ENCODE results near the gene TLR6.

The TLR6 gene

DNA sequence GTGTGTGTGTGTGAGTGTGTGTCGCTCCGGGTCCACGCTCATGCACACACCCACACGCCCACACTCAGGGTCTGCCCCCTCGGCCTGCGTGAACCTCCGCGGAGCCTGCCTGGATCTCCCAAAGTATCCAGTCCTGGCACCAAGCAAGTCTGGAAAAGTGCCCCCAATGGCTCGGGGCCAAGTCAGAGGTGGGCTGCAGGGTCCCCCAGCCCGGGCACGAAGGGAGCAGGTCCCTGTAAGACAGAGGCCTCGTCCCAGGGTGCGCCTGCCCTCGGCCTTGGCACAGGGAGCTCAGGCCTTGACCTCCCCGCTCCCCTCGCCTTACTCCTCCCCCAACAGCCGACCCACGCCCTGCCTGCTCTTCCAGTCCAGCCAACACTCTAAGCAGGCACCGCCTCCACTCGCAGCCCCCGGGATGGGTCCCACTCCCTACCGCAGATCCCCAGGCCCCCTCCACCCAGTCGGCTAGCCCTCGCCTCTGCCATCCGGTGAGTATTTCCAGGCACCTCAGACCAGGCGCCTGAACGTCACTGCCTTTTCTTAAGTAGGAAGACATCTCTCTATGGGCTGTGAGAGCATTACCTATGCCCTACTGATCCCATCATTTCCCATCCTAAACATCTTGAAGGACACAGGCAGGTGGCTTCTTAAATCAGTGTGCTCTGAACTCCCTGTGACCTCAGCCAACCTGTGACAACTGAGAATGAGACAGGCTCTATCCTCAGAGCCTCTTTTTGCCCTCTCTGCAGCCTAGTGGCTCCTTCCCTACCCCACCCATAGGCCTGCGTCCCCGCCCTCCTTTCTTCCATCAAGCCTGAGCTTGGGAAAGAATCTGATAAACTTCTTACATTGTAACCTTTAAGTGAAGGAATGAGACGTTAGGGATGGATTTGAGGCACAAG is 11.7 kb upstream of the TLR6 start:
- DNase-seq: no peak

DNA sequence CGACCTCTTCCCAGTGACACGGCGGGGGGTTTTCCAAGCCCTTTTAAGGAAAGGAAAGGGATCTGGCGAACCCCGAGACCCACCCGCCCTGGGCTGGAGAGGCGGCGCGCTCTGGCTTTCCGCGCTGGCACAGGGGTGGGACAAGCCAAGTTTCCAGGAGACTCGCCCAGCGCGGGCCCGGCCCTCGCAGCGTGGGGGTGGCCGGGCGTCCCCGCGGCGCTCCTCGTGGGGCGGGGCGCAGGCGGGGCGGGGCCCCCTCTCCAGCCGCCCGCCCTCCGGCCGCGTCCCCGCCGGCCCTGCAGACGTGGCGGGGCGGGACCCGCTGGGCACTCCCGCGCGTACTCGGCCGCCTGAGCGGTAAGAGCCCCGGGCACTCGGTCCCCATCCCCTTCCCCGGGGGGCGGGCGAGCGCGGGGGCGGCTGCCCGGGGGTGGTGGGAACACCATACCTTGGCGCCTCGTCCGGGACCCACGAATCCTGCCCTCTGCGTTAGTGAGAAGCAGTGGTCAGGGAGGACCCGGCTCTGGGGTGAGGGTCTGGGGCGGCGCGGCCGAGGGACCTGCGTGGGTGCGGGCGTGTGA is 11.0 kb upstream of the TLR6 start, which contains the start of gene FAM114A1:
FAM114A1 (plus strand) TSS at position 329 of the 581 bp plus-strand sequence. CDS start 10,273 bp downstream, outside the sequence.
- DNase-seq: peak; percentile 38

DNA sequence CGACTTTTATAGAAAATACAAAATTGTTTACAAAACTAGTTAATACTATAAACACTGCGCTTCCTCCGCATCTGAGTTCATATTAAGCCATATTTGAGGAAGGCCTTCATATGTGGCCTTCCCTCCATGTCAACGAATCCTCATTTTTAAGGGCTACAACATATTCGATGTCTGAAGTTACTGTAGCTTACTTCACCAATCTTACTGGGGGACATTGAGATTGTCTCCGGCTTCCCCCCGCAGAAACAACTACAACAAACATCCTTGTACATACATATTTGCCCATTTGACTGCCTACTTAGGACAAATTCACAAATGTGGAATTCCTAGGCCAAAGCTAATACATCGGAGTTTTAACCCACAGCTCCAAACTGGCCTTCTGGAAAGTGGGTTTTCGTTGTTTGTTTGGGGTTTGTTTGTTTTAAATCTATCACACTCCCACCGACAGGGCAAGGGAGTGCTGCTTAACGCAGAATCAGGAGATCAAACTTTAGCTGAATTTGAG is 10.4 kb upstream of the TLR6 start:
- no peak for DNase-seq

DNA sequence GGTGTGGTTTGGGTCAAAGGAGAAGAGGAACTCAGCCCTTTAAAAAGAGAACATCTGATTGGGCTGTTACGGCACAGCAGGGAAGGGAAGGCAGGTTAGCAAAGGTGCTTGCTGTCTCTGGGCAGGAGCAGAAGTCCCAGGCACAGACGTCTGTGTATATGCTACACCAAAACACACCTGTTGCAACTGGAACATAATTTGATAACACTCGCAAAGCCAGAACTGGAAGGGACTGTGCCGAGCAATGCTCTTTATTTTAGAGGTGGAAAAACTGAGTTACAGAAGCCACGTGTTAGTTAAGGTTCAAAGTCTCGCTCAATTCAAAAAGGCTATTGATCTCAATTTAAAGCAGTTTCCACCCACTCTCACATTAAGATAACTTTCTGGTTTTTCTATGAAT is 8.8 kb upstream of the TLR6 start:
- no peak for DNase-seq

DNA sequence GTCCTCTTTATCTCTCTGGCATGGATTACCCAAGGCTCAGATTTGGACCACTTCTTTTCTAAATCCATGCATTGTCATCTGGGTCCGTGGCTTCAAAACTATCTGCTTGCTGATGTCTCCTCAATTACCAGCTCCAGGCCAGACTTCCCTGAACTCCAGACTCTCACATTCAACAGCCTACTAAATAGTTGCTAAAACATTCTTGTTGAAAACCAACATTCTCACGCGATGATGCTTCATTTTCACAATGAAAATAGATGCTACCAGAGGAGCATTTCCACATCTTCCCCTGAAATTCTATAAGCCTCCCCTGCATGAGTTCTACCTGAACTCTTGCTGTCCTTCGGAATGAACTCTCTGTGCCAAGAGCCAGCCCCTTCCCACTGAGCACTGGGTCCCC is 5.2 kb upstream of the TLR6 start:
- no peak for DNase-seq

DNA sequence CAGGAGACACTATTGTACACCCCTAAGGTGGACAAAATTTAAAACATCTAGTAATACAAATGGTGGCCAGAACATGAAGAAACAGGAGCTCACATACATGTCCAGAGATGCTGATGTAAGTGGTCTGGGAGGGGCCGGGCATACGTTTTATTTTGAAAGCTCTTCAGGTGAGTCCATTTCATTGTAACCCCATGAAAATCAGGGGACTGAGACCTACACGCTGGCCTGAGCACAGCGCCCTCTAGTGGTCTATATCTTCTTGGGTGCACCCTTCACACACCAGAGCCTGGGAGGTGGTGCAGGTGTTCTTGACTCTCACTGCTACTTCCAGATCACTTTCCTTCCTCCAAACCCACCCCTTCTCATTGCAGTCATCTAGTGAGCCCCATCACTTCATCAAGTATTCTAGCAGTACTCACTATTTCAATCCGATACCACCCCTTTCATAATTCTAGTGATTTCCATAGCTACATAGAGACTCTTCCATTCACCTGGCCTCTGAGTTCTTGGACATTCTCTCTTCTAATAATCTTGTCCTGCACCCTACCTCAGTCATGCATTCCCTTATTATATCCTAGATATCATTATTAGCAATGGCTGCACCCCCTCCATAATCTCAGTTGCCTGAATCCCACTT is 4.3 kb upstream of the TLR6 start:
- no peak for DNase-seq

DNA sequence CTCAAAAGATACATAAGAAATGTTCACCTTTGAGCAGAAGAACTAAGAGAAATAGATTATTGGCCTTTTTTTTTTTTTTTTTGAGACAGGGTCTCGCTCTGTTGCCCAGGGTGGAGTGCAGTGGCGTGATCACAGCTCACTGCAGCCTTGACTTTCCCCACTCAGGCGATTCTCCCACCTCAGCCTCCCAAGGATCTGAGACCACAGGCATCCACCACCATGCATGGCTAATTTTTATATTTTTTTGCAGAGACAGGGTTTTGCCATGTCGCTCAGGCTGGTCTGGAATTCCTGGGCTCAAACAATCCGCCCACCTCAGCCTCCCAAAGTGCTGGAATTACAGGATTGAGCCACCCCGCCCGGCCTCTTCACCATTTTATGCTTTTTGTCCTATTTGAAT is 2.9 kb upstream of the TLR6 start:
- no peak for DNase-seq

DNA sequence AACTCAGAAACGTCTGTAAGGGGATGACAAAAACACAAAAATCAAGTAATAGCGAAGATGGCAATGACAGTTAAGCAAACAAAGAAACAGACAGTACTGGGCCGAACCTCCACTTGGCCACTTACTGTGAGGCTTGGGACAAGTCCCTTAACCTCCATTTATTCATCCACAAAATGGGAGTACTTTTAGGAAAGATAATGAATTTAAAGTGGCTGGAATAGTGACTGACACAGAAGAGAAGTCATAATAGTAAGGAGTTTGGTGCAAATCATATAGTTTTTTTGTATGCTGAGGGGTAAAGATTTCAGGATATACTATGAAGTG is 1.4 kb upstream of the TLR6 start:
- no peak for DNase-seq

DNA sequence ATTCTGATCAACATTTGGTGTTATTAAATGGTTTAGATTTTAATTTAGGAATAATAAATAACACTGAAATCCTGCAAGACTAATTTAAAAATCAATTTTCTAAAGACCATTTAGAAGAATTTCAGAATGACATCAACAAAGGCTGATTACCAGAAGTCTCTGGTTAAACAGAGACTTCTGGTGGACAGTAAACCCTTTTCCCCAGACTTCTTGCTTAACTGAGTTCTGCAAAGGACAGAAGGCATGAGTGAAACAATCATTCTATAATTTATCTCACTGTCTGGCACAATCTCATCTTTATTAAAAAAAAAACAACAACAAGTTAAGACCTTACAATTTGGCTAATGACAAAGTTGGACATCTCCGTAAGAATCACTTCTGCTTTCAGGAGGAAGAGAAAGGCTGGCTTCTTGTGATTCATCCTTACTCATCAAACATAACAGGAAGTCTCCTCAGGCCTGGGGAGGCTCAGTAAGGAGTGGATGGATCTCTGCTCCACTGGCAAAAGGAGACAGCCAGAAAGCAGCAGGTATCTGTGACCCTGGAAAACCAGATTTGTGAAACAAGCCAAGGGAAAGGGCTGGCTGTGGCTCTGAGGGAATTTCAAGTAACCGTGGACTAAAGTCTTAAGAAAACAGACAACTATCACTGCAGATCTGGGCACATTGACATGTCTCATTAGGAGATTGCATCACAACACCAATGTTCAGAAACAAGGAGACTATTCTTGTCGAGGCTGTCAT is 908 bp upstream of the TLR6 start:
- no peak for DNase-seq

DNA sequence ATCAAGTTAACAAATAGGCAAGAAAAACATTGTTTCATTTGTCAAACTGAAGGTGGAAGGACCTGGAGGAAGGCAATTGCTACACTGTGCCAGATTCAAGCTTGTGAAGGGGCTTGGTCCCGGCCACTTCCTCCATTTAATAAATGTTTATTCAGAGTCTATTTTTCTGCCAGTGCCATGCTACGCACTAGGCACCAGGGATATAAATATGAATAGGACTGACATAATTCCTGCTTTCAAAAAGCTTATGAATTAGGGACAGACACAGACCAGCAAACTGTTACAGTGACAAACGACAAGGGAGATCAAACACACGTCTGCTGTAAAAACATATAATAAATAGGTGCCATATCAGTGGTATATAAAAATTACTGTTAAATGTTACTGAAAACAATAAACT is 571 bp downstream of the TLR6 start:
- DNase-seq: no peak

DNA sequence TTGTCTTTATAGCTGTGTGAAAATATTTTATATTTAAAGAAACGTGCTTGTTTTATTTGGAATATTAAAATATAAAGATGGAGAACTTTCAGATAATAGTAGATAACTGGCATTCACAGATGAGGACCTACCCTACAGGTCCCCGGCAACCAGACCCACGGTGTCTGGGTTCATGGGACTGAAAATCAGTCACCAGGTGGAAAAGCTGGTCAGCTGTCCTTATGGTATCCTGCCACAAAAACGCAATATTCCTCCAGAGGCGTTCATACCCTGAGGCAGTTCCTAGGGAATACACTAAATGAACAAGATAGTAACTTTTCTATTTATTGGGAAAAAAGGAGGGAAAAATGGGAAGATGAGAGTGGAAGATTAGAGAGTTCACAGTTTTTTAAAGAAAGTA is 1.2 kb downstream of the TLR6 start:
- no peak for DNase-seq

DNA sequence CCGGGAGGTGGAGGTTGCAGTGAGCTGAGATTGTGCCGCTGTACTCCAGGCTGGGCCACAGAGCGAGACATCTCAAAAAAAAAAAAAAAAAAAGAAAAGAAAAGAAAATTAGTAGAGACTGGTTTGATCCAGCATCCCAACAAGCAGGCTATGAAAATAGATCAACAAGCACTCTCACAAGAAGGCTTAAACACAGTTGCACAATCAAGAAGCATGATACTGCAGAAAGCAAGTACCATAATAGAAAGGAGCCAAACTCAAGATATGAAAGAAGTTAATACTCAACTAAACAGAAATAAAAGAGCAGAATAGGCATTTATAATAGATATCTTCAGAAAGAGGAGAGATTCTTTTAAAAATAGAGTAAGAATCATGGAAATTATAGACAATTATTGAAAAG is 10.6 kb downstream of the TLR6 start:
- no peak for DNase-seq

DNA sequence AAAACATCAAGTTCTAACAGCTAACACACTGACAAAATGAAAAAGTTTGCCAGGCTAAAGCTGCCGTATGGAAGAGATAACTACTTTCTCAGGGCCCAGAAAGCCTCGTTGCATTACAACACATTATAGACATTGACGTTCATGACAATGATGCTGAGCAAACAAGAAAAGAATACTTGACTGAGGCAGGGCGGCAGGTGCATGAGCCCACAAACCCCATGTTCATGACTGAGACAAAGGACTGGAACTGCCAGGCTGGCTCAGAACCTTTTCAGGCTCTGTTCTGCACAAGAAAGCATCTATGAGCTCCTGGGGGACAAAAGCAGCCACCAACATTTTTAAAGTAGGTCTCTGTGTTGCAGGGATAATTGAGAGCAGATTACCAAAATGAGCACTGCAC is 13.6 kb downstream of the TLR6 start:
- no peak for DNase-seq

DNA sequence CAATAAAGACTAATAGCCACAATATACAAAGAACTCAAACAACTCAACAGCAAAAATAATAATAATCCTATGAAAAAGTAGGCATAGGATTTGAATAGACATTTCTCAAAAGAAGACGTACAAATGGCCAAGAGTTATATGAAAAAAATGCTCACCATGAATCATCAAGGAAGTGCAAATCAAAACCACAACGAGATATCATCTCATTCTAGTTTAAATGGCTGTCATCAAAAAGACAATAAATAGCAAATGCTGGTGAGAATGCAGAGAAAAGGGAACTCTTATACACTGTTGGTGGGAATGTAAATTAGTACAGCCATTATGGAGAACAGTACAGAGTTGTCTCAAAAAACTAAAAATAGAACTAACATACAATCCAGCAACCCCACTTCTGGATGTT is 18.8 kb downstream of the TLR6 start:
- no peak for DNase-seq

DNA sequence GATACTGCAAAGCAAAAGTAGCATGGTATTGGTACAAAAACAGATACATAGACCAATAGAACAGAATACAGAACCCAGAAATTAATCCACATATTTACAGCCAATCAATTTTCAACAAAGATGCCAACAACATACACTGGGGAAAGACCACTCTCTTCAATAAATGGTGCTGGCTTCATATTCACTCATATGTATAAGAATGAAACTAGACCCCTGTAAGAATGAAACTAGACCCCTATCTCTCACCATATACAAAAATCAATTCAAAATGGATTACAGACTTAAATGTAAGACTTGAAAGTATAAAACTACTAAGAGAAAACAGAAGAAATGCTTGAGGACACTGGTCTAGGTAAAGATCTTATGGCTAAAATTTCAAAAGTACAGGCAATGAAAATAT is 19.3 kb downstream of the TLR6 start:
- DNase-seq: no peak

DNA sequence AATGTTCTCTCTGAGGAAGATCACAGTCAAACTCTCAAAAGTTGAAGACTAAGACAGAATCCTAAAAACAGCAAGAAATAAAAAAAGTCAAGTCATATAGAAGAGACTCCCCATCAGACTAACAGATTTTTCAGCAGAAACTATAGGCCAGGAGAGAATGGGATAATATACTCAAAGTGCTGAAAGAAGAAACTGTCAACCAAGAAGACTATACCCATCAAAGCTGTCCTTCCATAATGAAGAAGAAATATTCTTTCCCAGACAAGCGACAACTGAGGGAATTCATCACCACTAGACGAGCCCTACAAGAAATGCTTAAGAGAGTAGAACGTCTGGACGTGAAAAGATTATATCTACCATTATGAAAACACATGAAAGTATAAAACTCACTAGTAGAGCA is 22.0 kb downstream of the TLR6 start:
- no peak for DNase-seq

DNA sequence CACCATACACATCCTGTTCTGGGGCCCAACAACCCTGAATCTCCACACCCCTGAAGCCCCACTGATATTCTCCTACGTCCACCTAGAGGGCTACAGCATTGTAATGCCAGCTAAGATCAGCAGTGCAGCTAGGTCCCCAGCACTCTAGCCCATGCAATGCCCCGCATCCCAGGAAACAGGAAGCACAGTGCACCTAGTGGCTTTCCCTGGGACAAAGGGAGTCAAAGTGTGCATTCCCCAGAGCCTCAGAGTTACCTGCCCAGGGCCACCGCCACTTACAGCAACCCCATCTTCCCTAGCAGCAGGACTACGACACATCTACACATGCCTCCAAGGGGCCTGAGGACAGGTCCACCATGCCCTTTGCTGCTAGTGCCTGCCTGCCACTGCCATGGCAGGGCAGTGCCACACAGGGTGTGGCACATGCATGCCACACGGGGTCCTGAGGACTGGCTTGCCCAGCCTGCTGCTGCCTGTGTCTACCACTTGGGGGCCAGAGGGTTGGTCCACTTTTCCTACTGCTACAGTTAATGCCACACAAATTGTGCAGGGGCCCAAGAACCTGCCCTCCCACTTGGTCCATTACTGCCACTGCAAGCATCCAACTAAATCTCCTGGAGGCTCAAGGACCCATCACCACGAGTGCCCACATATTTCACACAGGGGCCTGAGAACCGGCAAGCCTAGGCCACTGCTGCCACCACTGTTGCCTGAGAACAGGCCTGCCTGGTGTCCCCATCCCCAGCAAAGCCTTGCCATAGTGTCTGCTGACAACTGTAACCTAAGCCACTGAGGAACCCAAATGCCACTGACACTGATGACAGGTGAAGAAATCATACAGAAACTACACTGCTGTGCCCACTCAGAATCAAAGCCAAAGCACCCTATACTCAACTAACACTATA is 23.7 kb downstream of the TLR6 start:
- DNase-seq: no peak

DNA sequence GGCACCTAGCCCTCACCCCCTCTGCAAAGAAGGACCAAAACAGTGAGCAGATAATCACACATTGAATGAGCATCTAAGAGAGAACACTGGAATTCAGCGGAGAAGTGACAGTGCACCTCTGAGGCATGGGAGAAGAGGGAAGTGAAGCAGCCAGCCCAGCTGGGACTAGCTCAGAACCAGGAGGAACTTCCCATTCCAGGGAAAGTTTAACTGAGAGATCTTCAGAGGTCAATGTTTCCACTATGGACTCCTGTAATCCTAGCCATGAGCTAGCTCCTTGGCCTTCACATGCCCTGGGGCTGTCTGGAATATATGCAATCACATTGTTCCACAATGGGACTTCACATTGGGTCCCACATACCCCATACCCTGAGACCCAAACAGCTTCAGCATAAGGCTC is 24.4 kb downstream of the TLR6 start:
- no peak for DNase-seq

DNA sequence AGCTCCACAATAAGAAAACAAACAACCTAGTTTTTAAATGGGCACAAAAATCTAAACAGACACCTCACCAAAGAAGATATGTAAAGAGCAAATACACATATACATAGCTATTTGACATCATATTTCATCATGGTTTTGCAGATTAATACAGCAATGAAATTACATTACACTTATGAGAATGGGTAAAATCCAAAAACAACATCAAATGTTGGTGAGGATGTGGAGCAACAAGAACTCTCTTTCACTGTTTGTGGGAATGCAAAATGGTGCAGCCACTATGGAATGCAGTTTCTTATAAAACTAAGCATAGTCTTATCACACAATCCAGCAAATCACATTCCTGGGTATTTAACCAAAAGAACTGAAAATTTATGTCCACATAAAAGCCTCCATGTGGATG is 25.0 kb downstream of the TLR6 start:
- no peak for DNase-seq

DNA sequence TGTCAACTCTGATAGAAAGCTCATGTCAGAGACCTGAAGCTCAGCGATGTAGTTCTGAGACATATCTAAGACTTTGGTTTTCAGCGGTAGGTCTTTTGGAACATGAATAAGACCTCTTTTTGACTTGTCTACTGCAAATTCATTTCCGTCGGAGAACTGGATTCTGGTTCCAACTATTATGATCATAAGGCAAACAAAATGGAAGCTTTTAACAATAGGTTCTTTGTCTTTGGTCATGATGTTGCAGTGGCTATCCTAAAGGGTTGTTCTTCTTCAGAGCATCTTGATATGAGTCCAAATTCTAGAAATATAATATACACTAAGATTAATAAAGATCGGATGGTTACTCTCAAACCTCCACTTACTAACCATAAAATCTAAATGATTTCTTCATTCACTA is 27.4 kb downstream of the TLR6 start:
- no peak for DNase-seq

DNA sequence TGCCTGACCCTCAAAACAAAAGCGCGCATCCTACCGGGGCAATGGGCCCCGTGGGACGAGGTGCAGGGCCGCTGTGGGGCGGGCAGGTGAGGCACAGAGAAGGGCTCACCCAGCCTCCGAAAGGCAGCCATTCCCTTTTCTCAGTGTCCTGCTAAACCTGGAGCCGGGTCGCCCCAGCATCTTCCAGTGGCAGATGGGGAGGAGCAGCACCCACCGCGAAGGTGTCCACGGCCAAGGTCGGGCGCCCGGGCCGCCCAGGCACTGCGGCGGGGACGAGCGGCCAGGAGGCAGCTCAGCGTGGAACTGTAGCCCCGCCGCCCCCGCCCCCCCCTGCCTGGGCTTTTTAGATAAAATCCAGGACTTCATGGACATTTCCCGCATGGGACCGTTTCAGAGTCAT is 32.9 kb downstream of the TLR6 start:
- no peak for DNase-seq

DNA sequence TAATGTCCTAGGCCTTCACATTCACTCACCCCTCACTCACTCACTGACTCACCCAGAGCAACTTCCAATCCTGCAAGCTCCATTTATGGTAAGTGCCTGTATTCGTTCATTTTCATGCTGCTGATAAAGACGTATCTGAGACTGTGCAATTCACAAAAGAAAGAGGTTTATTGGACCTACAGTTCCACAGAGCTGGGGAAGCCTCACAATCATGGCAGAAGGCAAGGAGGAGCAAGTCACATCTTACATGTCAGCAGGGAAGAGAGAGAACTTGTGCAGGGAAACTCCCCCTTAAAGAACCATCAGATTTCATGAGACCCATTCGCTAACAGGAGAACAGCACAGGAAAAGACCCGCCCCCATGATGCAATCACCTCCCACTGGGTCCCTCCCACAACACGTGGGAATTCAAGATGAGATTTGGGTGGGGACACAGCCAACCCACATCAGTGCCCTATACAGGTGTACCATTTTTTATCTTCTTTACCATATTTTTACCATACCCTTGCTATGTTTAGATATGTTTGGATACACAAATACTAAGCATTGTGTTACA is 33.8 kb downstream of the TLR6 start:
- no peak for DNase-seq

Data from DMS 273 treated with DMSO at 0.1 percent for 48 hours (cell line).